GM10248 (cell line): ENCODE results near the gene FSTL5.

Source experiments
- CTCF ChIA-PET: fragments of 300-600 bp; sonication (Branson Sonifier 250); formaldehyde crosslinking; extraction: SDS; loops from one replicate; lab custom pipeline; 2021; ENCODE audit warnings: antibody characterized with exemption; lab: Yijun Ruan, JAX
- POLR2A ChIA-PET: fragments of 350-650 bp; sonication (Branson Sonifier 250); formaldehyde crosslinking; extraction: SDS; loops from one replicate; lab custom pipeline; 2020; ENCODE audit warnings: antibody characterized with exemption; lab: Yijun Ruan, JAX
- DNase-seq: peaks from one replicate; pipeline ENCODE4 v3.0.0; 2012; ENCODE audit errors: extremely low spot score
- TF ChIP-seq, protein P1 (sequence below): IDR thresholded peaks from 2 replicates; pipeline ENCODE4 v1.5.1; 2012; ENCODE audit warnings: mild to moderate bottlenecking, low read depth; ENCODE audit errors: extremely low read depth, missing control alignments, control extremely low read depth

The FSTL5 gene

DNA sequence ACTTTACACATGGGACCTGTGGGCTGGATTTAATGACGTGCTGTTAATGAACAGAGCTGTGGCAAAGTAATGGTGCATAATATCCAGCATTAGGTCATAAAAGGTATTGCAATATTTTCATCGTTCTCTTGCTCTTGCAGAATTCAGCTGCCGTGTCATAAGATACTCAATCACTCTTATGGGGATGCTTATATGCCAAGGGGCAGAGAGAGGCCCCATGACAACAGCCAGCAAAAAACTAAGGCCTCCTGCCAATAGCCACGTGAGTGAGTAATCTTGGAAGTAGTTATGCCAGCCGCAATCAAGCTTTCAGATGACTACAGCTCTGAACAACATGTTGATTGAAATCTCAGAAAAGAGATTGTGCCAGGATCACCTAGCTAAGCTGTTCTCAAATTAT, 616.9 kb downstream of the FSTL5 start:
- no peak for DNase-seq
- CTCF ChIA-PET, result interaction anchor here (1.8 kb wide), 1 partner anchor 13 kb away, joined by 6 read pairs; no protein-coding TSS in a partner anchor

DNA sequence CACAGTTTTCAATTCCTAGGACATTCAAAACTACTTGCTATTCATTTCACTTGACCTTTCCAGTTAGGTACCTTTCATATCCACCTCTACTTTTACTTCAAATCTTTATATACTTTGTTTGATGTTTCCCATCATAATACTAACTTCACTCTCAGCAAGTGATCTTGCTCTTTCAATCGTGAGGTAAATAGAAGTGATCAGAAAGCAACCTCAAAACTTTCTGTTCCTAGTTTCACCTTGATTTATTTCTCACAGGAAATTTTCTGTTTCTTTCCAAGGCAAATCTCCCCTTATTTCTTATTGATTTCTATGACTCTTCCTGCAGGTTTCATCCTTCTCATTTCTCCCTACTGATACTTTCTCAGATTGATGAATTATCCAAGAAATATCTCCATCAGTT, 623.5 kb downstream of the FSTL5 start:
- TF ChIP-seq, protein P1, sequence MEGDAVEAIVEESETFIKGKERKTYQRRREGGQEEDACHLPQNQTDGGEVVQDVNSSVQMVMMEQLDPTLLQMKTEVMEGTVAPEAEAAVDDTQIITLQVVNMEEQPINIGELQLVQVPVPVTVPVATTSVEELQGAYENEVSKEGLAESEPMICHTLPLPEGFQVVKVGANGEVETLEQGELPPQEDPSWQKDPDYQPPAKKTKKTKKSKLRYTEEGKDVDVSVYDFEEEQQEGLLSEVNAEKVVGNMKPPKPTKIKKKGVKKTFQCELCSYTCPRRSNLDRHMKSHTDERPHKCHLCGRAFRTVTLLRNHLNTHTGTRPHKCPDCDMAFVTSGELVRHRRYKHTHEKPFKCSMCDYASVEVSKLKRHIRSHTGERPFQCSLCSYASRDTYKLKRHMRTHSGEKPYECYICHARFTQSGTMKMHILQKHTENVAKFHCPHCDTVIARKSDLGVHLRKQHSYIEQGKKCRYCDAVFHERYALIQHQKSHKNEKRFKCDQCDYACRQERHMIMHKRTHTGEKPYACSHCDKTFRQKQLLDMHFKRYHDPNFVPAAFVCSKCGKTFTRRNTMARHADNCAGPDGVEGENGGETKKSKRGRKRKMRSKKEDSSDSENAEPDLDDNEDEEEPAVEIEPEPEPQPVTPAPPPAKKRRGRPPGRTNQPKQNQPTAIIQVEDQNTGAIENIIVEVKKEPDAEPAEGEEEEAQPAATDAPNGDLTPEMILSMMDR, result no peak
- DNase-seq, result no peak
- CTCF ChIA-PET, result no interaction called here
- POLR2A ChIA-PET, result no interaction called here

More for the DNA sequence above, 616.9 kb downstream of the FSTL5 start:
- TF ChIP-seq, protein P1, result no peak
- POLR2A ChIA-PET, result no interaction called here

DNA sequence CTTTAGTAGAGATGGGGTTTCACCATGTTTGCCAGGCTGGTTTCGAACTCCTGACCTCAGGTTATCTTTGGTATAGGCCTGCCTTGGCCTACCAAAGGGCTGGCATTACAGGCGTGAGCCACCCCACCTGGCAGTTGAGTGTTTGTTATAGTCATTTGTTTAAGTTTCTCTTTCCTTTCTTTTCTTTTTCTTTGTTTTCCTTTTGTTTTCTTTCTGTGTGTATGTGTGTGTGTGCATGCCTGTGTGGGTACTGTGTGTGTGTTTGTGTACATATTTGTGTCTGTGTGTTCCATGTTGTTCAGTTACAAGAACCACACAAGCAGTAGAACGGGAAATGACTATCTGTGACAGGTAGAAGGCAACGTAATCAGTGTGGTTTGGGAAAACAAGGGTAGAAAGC, 624.9 kb downstream of the FSTL5 start:
- TF ChIP-seq, protein P1, result no peak
- ChIA-PET CTCF (interaction anchor here (0.9 kb wide), 1 partner anchor 15 kb away, joined by 3 read pairs; no protein-coding TSS in a partner anchor), POLR2A (no interaction called here)
- DNase-seq, result no peak

DNA sequence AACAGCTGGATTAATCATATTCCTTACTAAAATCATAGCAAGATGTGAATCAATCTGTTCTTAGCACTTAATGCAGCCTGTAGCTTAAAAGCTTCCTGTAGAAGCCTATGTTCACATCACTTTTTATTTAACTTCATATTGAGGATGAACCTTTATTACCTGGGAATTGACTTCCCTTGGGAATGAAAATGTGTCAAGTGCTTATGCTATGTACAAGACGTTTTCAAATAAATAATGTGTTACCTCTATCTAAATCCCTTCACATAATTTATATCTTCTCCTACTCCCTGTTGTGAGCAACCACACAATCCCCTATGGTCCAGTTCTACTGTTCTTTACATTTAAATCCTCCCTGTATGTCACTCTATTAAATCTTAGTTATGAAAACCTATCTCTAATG, 633.1 kb downstream of the FSTL5 start:
- DNase-seq, result no peak
- TF ChIP-seq, protein P1, result no peak
- ChIA-PET POLR2A (no interaction called here), CTCF (no interaction called here)

DNA sequence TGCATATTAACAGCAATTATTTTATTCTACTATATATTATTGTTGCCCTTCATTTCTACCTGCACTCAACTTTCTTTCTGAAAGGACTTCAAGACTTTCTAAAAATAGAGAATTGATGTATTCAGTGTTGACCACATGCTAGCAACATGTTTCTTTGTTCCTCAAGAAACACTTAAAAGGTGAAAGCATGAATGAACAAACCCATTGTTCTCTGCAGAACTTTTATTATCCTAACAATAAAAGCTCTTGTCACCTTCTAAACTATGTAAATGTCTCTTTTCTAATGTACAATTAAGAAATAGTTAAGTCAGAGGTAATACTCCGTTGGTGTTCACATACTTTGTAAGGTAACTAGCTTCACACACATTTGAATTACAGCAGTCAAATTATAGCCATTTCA, 638.7 kb downstream of the FSTL5 start:
- ChIA-PET CTCF (no interaction called here), POLR2A (no interaction called here)
- DNase-seq, result no peak
- TF ChIP-seq, protein P1, result no peak

DNA sequence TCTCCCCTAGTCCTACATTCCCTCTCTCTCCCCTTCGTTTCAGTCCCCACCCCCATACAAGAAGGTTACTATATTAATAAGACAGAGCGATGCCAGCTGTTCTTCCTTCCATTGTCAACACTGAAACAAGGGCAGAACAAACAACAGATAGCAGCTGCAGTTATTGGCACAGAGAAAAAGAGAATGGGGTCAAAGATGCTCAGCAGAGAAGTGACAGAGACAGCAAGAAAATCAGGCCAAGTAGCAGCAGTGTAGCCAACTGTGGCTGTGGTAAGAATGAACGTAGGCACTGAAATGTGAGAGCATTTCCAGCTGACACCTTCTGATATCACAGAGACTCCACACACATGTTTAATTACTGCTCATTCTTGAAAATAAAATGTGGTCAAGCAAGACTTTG, 641.8 kb downstream of the FSTL5 start:
- CTCF ChIA-PET, result no interaction called here
- TF ChIP-seq, protein P1, result no peak
- DNase-seq, result no peak
- POLR2A ChIA-PET, result no interaction called here
